ENCODE data around the gene APCDD1. TPM values are rescaled to one million over a fixed set of nuclear protein-coding genes. Genes with fewer than 3 reads are reported as not detected.

Gene APCDD1
- polyA plus RNA-seq, 1 of the 3 experiments (the other 2 are of a cell fraction), result 0.02 TPM

DNA sequence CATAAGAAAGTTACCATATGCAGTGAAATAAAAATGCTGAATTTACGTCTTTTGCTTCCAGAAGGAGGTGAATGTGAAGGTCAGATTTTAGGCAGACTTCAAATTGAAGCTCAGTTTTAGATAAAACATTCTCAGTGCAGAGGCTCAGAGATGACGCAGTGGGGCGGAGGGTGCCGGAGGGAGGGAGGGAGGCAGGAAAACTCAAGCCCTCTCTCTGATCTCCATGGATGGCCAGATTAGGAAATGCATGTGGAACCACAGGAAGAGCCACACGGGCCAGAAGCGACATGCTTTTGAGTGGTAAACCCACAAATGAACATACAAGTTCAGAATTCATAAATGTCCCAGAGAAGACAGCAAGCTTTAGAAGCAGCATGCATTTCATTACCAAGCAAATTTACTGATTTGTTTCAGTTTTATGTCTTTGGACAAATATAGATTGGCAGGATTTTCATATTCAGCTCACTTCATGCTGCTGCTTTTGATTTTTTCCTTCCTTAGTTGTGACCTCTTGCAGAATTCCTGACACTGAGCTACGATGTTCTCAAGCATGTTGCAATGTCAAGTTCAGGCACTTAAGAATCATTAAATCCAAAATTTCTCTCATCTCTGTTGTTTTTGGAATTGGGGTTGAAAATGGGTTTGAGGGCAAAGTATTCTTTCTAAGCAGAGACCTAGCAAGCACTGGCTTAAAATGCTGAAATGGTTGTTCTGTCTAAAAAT is 29.7 kb upstream of the APCDD1 start:
- no peak overlapping the region for H2AFZ ChIP-seq (ENCODE audit: low read depth)
- no peak overlapping the region for H3K9ac ChIP-seq
- no peaks in the 10 kb centered on the region for H3K9me2 ChIP-seq
- no peaks in the 10 kb centered on the region for H3K79me2 ChIP-seq (ENCODE audit: insufficient read depth)
- H3F3A ChIP-seq (replicated peaks; ENCODE audit: insufficient read depth), result no peaks in the 10 kb centered on the region
- DNase-seq, result no peak
- H3K4me2 ChIP-seq, result no peak overlapping the region
- no peak overlapping the region for H3K27ac ChIP-seq (ENCODE audit: low read depth in 2 of 2, low read length in 1 of 2)
- peaks cover 0 to 8% of the 10 kb centered on the region in 2 experiments; a peak in 1 of 4 replicates for H3K4me1 ChIP-seq (ENCODE audit: control insufficient read depth in 1 of 2, insufficient read depth in 2 of 2, low read depth in 1 of 2, low read length in 1 of 2)
- H3K9me3 ChIP-seq, result no peaks in the 10 kb centered on the region
- H4K20me1 ChIP-seq (ENCODE audit: insufficient read depth), result no peaks in the 10 kb centered on the region
- 54% methylated on average over 7 of the region's 7 CpGs for WGBS (ENCODE audit: low lambda C conversion rate)
- no peak for TF ChIP-seq TAF1 (IDR thresholded peaks at IDR 0.05; ENCODE audit: borderline replicate concordance, low read depth, low read length)
- TF ChIP-seq GATA2 (CRISPR knock-in tag; IDR thresholded peaks at IDR 0.05), result no peak
- TF ChIP-seq USF1 (IDR thresholded peaks at IDR 0.05; ENCODE audit: borderline replicate concordance, low read depth), result no peak
- no peak for TF ChIP-seq JUND (IDR thresholded peaks at IDR 0.05)
- TF ChIP-seq SIN3A (IDR thresholded peaks at IDR 0.05; ENCODE audit: borderline replicate concordance, low read depth, low read length), result no peak
- no peak for TF ChIP-seq ELF1 (IDR thresholded peaks at IDR 0.05)
- TF ChIP-seq POLR2AphosphoS5 (IDR thresholded peaks at IDR 0.05; ENCODE audit: low read depth, low read length), result no peak
- TF ChIP-seq, protein P1, sequence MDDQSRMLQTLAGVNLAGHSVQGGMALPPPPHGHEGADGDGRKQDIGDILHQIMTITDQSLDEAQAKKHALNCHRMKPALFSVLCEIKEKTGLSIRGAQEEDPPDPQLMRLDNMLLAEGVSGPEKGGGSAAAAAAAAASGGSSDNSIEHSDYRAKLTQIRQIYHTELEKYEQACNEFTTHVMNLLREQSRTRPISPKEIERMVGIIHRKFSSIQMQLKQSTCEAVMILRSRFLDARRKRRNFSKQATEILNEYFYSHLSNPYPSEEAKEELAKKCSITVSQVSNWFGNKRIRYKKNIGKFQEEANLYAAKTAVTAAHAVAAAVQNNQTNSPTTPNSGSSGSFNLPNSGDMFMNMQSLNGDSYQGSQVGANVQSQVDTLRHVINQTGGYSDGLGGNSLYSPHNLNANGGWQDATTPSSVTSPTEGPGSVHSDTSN (IDR thresholded peaks at IDR 0.05), result no peak
- no peak for TF ChIP-seq GABPA (IDR thresholded peaks at IDR 0.05; ENCODE audit: low read depth)
- no peak for TF ChIP-seq TCF12 (IDR thresholded peaks at IDR 0.05)
- TF ChIP-seq NRF1 (IDR thresholded peaks at IDR 0.05; ENCODE audit: low read depth, low read length), result no peak
- no peak for TF ChIP-seq EZH2phosphoT487 (IDR thresholded peaks at IDR 0.05; ENCODE audit: borderline replicate concordance, low read depth)
- TF ChIP-seq, protein P2, sequence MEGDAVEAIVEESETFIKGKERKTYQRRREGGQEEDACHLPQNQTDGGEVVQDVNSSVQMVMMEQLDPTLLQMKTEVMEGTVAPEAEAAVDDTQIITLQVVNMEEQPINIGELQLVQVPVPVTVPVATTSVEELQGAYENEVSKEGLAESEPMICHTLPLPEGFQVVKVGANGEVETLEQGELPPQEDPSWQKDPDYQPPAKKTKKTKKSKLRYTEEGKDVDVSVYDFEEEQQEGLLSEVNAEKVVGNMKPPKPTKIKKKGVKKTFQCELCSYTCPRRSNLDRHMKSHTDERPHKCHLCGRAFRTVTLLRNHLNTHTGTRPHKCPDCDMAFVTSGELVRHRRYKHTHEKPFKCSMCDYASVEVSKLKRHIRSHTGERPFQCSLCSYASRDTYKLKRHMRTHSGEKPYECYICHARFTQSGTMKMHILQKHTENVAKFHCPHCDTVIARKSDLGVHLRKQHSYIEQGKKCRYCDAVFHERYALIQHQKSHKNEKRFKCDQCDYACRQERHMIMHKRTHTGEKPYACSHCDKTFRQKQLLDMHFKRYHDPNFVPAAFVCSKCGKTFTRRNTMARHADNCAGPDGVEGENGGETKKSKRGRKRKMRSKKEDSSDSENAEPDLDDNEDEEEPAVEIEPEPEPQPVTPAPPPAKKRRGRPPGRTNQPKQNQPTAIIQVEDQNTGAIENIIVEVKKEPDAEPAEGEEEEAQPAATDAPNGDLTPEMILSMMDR (IDR thresholded peaks at IDR 0.05), result no peak
- TF ChIP-seq, protein P3, sequence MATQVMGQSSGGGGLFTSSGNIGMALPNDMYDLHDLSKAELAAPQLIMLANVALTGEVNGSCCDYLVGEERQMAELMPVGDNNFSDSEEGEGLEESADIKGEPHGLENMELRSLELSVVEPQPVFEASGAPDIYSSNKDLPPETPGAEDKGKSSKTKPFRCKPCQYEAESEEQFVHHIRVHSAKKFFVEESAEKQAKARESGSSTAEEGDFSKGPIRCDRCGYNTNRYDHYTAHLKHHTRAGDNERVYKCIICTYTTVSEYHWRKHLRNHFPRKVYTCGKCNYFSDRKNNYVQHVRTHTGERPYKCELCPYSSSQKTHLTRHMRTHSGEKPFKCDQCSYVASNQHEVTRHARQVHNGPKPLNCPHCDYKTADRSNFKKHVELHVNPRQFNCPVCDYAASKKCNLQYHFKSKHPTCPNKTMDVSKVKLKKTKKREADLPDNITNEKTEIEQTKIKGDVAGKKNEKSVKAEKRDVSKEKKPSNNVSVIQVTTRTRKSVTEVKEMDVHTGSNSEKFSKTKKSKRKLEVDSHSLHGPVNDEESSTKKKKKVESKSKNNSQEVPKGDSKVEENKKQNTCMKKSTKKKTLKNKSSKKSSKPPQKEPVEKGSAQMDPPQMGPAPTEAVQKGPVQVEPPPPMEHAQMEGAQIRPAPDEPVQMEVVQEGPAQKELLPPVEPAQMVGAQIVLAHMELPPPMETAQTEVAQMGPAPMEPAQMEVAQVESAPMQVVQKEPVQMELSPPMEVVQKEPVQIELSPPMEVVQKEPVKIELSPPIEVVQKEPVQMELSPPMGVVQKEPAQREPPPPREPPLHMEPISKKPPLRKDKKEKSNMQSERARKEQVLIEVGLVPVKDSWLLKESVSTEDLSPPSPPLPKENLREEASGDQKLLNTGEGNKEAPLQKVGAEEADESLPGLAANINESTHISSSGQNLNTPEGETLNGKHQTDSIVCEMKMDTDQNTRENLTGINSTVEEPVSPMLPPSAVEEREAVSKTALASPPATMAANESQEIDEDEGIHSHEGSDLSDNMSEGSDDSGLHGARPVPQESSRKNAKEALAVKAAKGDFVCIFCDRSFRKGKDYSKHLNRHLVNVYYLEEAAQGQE (IDR thresholded peaks at IDR 0.05; ENCODE audit: low read depth, low read length), result no peak
- no peak for TF ChIP-seq TEAD4 (IDR thresholded peaks at IDR 0.05; ENCODE audit: borderline replicate concordance, insufficient read depth)
- TF ChIP-seq IRF3 (IDR thresholded peaks at IDR 0.05; ENCODE audit: low read depth, low read length), result no peak
- no peak for TF ChIP-seq USF2 (IDR thresholded peaks at IDR 0.05; ENCODE audit: borderline replicate concordance, low read depth, low read length)
- no peak for TF ChIP-seq SMC3 (IDR thresholded peaks at IDR 0.05; ENCODE audit: low read depth, low read length)
- TF ChIP-seq FOSL2 (IDR thresholded peaks at IDR 0.05; ENCODE audit: borderline replicate concordance, low read depth), result no peak
- POLR2A ChIA-PET, result no interaction called here
- CTCF ChIA-PET, result no interaction called here
- H3K36me3 ChIP-seq (replicated peaks in 1 of 2; ENCODE audit: control insufficient read depth in 1 of 2, insufficient read depth in 2 of 2, low read length in 1 of 2), result no peaks in the 10 kb centered on the region
- no peaks in the 10 kb centered on the region for H3K27me3 ChIP-seq (ENCODE audit: insufficient read depth)
- no peak overlapping the region for H3K4me3 ChIP-seq (ENCODE audit: low read depth in 2 of 2, low read length in 1 of 2)
